Liver (tissue), 9 donors: Measurements from ENCODE around the gene AVL9. TPM values are rescaled to one million over a fixed set of nuclear protein-coding genes. Genes with fewer than 3 reads are reported as not detected.

Experiments used
- DNase-seq: peaks from one replicate; pipeline ENCODE4 v3.0.0-alpha.2; 2017; ENCODE audit warnings: low spot score
- H3K27ac ChIP-seq, 2 donors: one replicate each; pipeline ENCODE4 v1.7.0; 2013; ENCODE audit warnings: inconsistent platforms in 2 of 2, low read length in 2 of 2, control low read depth in 1 of 2, low read depth in 1 of 2, mild to moderate bottlenecking in 1 of 2
- H3K27me3 ChIP-seq, 4 donors: one replicate each; pipeline versions ENCODE4 v1.6.1 to v1.7.0; 2013; ENCODE audit warnings: low read length in 3 of 4, inconsistent platforms in 1 of 4, mild to moderate bottlenecking in 1 of 4, moderate library complexity in 1 of 4; ENCODE audit not compliant: control insufficient read depth in 4 of 4, insufficient read depth in 4 of 4
- H3K36me3 ChIP-seq, 4 donors: one replicate each; pipeline versions ENCODE4 v1.6.1 to v1.7.0; 2013; ENCODE audit warnings: low read length in 3 of 4, mild to moderate bottlenecking in 3 of 4, low read depth in 1 of 4, moderate library complexity in 1 of 4; ENCODE audit not compliant: control insufficient read depth in 4 of 4, insufficient read depth in 3 of 4
- H3K4me1 ChIP-seq, 4 donors: one replicate each; pipeline versions ENCODE4 v1.6.1 to v1.7.0; 2013; ENCODE audit warnings: low read length in 3 of 4, mild to moderate bottlenecking in 3 of 4, moderate library complexity in 1 of 4; ENCODE audit not compliant: control insufficient read depth in 4 of 4, insufficient read depth in 4 of 4
- H3K4me3 ChIP-seq, 3 donors: one replicate each; pipeline versions ENCODE4 v1.6.1 to v1.7.0; 2013; ENCODE audit warnings: low read length in 3 of 3, control low read depth in 1 of 3, low read depth in 1 of 3, mild to moderate bottlenecking in 1 of 3
- H3K9ac ChIP-seq, 2 donors: one replicate each; pipeline ENCODE4 v1.7.0; 2013; ENCODE audit warnings: low read length in 2 of 2, mild to moderate bottlenecking in 2 of 2, moderate library complexity in 2 of 2, control low read depth in 1 of 2, low read depth in 1 of 2
- H3K9me3 ChIP-seq, 4 donors: one replicate each; pipeline versions ENCODE4 v1.6.1 to v1.7.0; 2013; ENCODE audit warnings: low read length in 3 of 4; ENCODE audit not compliant: control insufficient read depth in 4 of 4
- EGR1 ChIP-seq, 2 donors: IDR thresholded peaks; 2 replicates each; pipeline ENCODE4 v1.6.1; 2016 to 2018; ENCODE audit warnings: antibody characterized with exemption in 2 of 2, low read depth in 2 of 2
- FOXA1 ChIP-seq: IDR thresholded peaks from 2 replicates; pipeline ENCODE4 v1.6.1; 2016; ENCODE audit warnings: antibody characterized with exemption
- FOXA2 ChIP-seq: IDR thresholded peaks from 2 replicates; pipeline ENCODE4 v1.6.1; 2016; ENCODE audit warnings: antibody characterized with exemption
- HNF4A ChIP-seq, 2 donors: conservative IDR thresholded peaks; 2 replicates each; pipeline ENCODE4 v1.6.1; 2016; ENCODE audit warnings: antibody characterized with exemption in 2 of 2, mild to moderate bottlenecking in 2 of 2
- HNF4G ChIP-seq: IDR thresholded peaks from 2 replicates; pipeline ENCODE4 v1.6.1; 2016; ENCODE audit warnings: antibody characterized with exemption
- JUND ChIP-seq, 2 donors: IDR thresholded peaks; 2 replicates each; pipeline ENCODE4 v1.6.1; 2016; ENCODE audit warnings: antibody characterized with exemption in 2 of 2
- NR2F2 ChIP-seq: IDR thresholded peaks from 2 replicates; pipeline ENCODE4 v1.6.1; 2016; ENCODE audit warnings: antibody characterized with exemption
- RAD21 ChIP-seq, 2 donors: IDR thresholded peaks; 2 replicates each; pipeline ENCODE4 v1.6.1; 2016; ENCODE audit warnings: antibody characterized with exemption in 2 of 2, mild to moderate bottlenecking in 2 of 2
- REST ChIP-seq: IDR thresholded peaks from 2 replicates; pipeline ENCODE4 v1.6.1; 2016; ENCODE audit warnings: antibody characterized with exemption, mild to moderate bottlenecking
- RXRA ChIP-seq, 2 donors: IDR thresholded peaks; 2 replicates each; pipeline ENCODE4 v1.6.1; 2017 to 2018; ENCODE audit warnings: antibody characterized with exemption in 2 of 2, mild to moderate bottlenecking in 1 of 2
- SP1 ChIP-seq: IDR thresholded peaks from 2 replicates; pipeline ENCODE4 v1.6.1; 2018; ENCODE audit warnings: antibody characterized with exemption, mild to moderate bottlenecking
- TAF1 ChIP-seq: conservative IDR thresholded peaks from 2 replicates; pipeline ENCODE4 v1.6.1; 2016; ENCODE audit warnings: antibody characterized with exemption, mild to moderate bottlenecking
- YY1 ChIP-seq: IDR thresholded peaks from 2 replicates; pipeline ENCODE4 v1.6.1; 2016; ENCODE audit warnings: antibody characterized with exemption, mild to moderate bottlenecking
- WGBS: extraction: QIAGEN DNeasy Blood & Tissue Kit; methylation state at CpG from one replicate; pipeline ENCODE4 v1.1.7; 2013; 5-methylcytosine and 5-hydroxymethylcytosine counted together
- polyA plus RNA-seq, 2 donors: library from polyadenylated mRNA; stranded (reverse) in 1 of 2; unstranded in 1 of 2; fragments of 200-250 nt in 1 of 2; fragments of >200 nt in 1 of 2; fragmentation: Nextera tagmentation in 1 of 2; extraction: Ambion mirVana in 1 of 2; gene quantifications; one replicate each; pipeline versions ENCODE4 v1.2.1 to v1.2.3, GENCODE V29; 2013 to 2015
- total RNA-seq, 2 donors: library from RNA; depleted of rRNA; stranded (reverse); fragments of >200 nt; gene quantifications; one replicate each; pipeline ENCODE4 v1.2.3, GENCODE V29; 2014
- TF ChIP-seq, protein P1 (sequence below): IDR thresholded peaks from 2 replicates; pipeline ENCODE4 v1.6.1; 2016; ENCODE audit warnings: antibody characterized with exemption
- TF ChIP-seq, protein P2 (sequence below): IDR thresholded peaks from 2 replicates; pipeline ENCODE4 v1.6.1; 2016; ENCODE audit warnings: antibody characterized with exemption
- TF ChIP-seq, protein P3 (sequence below): fragments of 150-350 bp; IDR thresholded peaks from 2 replicates; pipeline ENCODE4 v1.5.1; 2017; ENCODE audit warnings: improper control_type of control experiment, low read depth, low read length; ENCODE audit not compliant: missing input control
- TF ChIP-seq, protein P4 (sequence below): IDR thresholded peaks from 2 replicates; pipeline ENCODE4 v1.6.1; 2016; ENCODE audit warnings: antibody characterized with exemption
- donor health status: healthy.
- donor health status: healthy.
- donor health status: healthy.
- donor health status: healthy.
- donor health status: healthy.

Gene AVL9
- total and polyA plus RNA-seq, 4 donors, result 5.5 to 18.5 (median 11.6) TPM

GRCh38 chr7:32516551-32517100 lies 21.3 kb downstream of the AVL9 start:
- peaks cover 0 to 3% (median 0%) of the 10 kb centered on the region in 4 donors for H3K9me3 ChIP-seq
- WGBS, result 88% methylated on average over 3 of the region's 3 CpGs
- peaks cover 0 to 2% (median 0%) of the 10 kb centered on the region in 4 donors for H3K4me1 ChIP-seq
- H3K36me3 ChIP-seq, result no peaks in the 10 kb centered on the region
- no peak overlapping the region for H3K27ac ChIP-seq
- no peak overlapping the region for H3K9ac ChIP-seq
- TF ChIP-seq, protein P1, sequence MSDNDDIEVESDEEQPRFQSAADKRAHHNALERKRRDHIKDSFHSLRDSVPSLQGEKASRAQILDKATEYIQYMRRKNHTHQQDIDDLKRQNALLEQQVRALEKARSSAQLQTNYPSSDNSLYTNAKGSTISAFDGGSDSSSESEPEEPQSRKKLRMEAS, result no peak
- TF ChIP-seq REST (no peak), FOXA2 (no peak)
- TF ChIP-seq, protein P2, sequence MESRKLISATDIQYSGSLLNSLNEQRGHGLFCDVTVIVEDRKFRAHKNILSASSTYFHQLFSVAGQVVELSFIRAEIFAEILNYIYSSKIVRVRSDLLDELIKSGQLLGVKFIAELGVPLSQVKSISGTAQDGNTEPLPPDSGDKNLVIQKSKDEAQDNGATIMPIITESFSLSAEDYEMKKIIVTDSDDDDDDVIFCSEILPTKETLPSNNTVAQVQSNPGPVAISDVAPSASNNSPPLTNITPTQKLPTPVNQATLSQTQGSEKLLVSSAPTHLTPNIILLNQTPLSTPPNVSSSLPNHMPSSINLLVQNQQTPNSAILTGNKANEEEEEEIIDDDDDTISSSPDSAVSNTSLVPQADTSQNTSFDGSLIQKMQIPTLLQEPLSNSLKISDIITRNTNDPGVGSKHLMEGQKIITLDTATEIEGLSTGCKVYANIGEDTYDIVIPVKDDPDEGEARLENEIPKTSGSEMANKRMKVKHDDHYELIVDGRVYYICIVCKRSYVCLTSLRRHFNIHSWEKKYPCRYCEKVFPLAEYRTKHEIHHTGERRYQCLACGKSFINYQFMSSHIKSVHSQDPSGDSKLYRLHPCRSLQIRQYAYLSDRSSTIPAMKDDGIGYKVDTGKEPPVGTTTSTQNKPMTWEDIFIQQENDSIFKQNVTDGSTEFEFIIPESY, result no peak
- DNase-seq, result no peak
- no peak overlapping the region for H3K4me3 ChIP-seq
- H3K27me3 ChIP-seq, result no peaks in the 10 kb centered on the region

GRCh38 chr7:32518534-32519140 lies 23.3 kb downstream of the AVL9 start:
- no peak overlapping the region for H3K27ac ChIP-seq
- peaks cover 0 to 2% (median 0%) of the 10 kb centered on the region in 4 donors for H3K4me1 ChIP-seq
- H3K27me3 ChIP-seq, result no peaks in the 10 kb centered on the region
- DNase-seq, result no peak
- no peak overlapping the region for H3K4me3 ChIP-seq
- peaks cover 0 to 2% (median 0%) of the 10 kb centered on the region in 4 donors for H3K36me3 ChIP-seq
- no peak overlapping the region for H3K9ac ChIP-seq
- WGBS, result 92% methylated on average over 2 of the region's 2 CpGs
- TF ChIP-seq HNF4G (no peak), HNF4A (conservative IDR thresholded peaks at IDR 0.05) (no peak), RXRA (IDR thresholded peaks at IDR 0.05) (no peak), NR2F2 (no peak), RAD21 (IDR thresholded peaks at IDR 0.05) (no peak), TAF1 (no peak), SP1 (no peak), EGR1 (IDR thresholded peaks at IDR 0.05; ENCODE audit: low read depth in 2 of 2) (no peak), FOXA1 (no peak), JUND (IDR thresholded peaks at IDR 0.05) (no peak), YY1 (no peak)
- TF ChIP-seq, protein P2, result no peak
- TF ChIP-seq, protein P3, sequence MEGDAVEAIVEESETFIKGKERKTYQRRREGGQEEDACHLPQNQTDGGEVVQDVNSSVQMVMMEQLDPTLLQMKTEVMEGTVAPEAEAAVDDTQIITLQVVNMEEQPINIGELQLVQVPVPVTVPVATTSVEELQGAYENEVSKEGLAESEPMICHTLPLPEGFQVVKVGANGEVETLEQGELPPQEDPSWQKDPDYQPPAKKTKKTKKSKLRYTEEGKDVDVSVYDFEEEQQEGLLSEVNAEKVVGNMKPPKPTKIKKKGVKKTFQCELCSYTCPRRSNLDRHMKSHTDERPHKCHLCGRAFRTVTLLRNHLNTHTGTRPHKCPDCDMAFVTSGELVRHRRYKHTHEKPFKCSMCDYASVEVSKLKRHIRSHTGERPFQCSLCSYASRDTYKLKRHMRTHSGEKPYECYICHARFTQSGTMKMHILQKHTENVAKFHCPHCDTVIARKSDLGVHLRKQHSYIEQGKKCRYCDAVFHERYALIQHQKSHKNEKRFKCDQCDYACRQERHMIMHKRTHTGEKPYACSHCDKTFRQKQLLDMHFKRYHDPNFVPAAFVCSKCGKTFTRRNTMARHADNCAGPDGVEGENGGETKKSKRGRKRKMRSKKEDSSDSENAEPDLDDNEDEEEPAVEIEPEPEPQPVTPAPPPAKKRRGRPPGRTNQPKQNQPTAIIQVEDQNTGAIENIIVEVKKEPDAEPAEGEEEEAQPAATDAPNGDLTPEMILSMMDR, result no peak
- TF ChIP-seq, protein P4, sequence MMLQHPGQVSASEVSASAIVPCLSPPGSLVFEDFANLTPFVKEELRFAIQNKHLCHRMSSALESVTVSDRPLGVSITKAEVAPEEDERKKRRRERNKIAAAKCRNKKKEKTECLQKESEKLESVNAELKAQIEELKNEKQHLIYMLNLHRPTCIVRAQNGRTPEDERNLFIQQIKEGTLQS, result no peak
- H3K9me3 ChIP-seq, result peaks cover 0 to 3% (median 0%) of the 10 kb centered on the region in 4 donors
